ACHN (cell line): ENCODE measurements around the gene SLC9C1.

Experiments
- DNase-seq: peaks from one replicate; pipeline ENCODE4 v3.0.0-alpha.2; 2015
- in situ Hi-C: cut with HindIII; loops from 2 replicates; pipeline ENCODE4 v1.10.0; 2017; ENCODE audit warnings: low sequenced_read_pairs, low pct_ligation_motif_present, low pct_unique_long_range_greater_than_20kb

Gene SLC9C1

GRCh38 chr3:112314649-112315048 lies 20.6 kb upstream of the SLC9C1 start:
- in situ Hi-C loops: no loop called here
- DNase-seq: no peak

- DNase-seq: no peak
- in situ Hi-C loops: no loop called here
These were observed 14.3 kb upstream of the SLC9C1 start for GRCh38 chr3:112308151-112308911.

- in situ Hi-C loops: no loop called here
These were observed 13.5 kb upstream of the SLC9C1 start for GRCh38 chr3:112307557-112307956.

GRCh38 chr3:112306825-112307224 lies 12.8 kb upstream of the SLC9C1 start:
- DNase-seq: no peak
- in situ Hi-C loops: no loop called here

More at GRCh38 chr3:112307557-112307956, 13.5 kb upstream of the SLC9C1 start:
- no peak for DNase-seq

- in situ Hi-C loops: no loop called here
- no peak for DNase-seq
These were observed 10.6 kb upstream of the SLC9C1 start for GRCh38 chr3:112304611-112305010.

- DNase-seq: peak; percentile 11
- in situ Hi-C loops: no loop called here
These were observed 9.8 kb upstream of the SLC9C1 start for GRCh38 chr3:112303764-112304325.

GRCh38 chr3:112302881-112303763 lies 9.1 kb upstream of the SLC9C1 start:
- DNase-seq: no peak
- in situ Hi-C loops: no loop called here

GRCh38 chr3:112302150-112302830 lies 8.3 kb upstream of the SLC9C1 start:
- no peak for DNase-seq
- in situ Hi-C loops: no loop called here

- DNase-seq: no peak
- in situ Hi-C loops: no loop called here
These were observed 4.8 kb upstream of the SLC9C1 start for GRCh38 chr3:112298781-112299180.

- in situ Hi-C loops: no loop called here
- DNase-seq: no peak
These were observed 3.7 kb upstream of the SLC9C1 start for GRCh38 chr3:112297714-112298113.

GRCh38 chr3:112289011-112289410 lies 5.0 kb downstream of the SLC9C1 start:
- in situ Hi-C loops: no loop called here
- no peak for DNase-seq

- no peak for DNase-seq
- in situ Hi-C loops: no loop called here
These were observed 13.8 kb downstream of the SLC9C1 start for GRCh38 chr3:112280266-112280665.

GRCh38 chr3:112273536-112273935 lies 20.5 kb downstream of the SLC9C1 start:
- in situ Hi-C loops: no loop called here
- no peak for DNase-seq

- DNase-seq: no peak
- in situ Hi-C loops: no loop called here
These were observed 32.3 kb downstream of the SLC9C1 start for GRCh38 chr3:112261742-112262141.

GRCh38 chr3:112260563-112260962 lies 33.5 kb downstream of the SLC9C1 start:
- DNase-seq: no peak
- in situ Hi-C loops: no loop called here

GRCh38 chr3:112253301-112253971 lies 40.6 kb downstream of the SLC9C1 start:
- DNase-seq: no peak
- in situ Hi-C loops: no loop called here

GRCh38 chr3:112247900-112248299 lies 46.1 kb downstream of the SLC9C1 start:
- in situ Hi-C loops: no loop called here
- DNase-seq: no peak

GRCh38 chr3:112247350-112247749 lies 46.7 kb downstream of the SLC9C1 start:
- in situ Hi-C loops: no loop called here
- DNase-seq: no peak
